GM21528 (cell line): ENCODE data around the gene WDR81.
"Not testable (repeated sequence)": the region's sequence is repeated elsewhere in the genome, so short reads cannot be mapped to it uniquely, and the experiment has no call there.

Source experiments
- ATAC-seq: cut with Tn5 transposase; IDR thresholded peaks from one replicate; pipeline ENCODE4 v1.9.1; 2021; ENCODE audit warnings: mild to moderate bottlenecking, moderate library complexity; ENCODE audit not compliant: unreplicated experiment, low FRiP score

The WDR81 gene

GRCh38 chr17:1729966-1730325 lies 5.4 kb downstream of the WDR81 start:
- ATAC-seq: no peak

GRCh38 chr17:1730326-1731193 lies 6.1 kb downstream of the WDR81 start:
- no peak for ATAC-seq

DNA sequence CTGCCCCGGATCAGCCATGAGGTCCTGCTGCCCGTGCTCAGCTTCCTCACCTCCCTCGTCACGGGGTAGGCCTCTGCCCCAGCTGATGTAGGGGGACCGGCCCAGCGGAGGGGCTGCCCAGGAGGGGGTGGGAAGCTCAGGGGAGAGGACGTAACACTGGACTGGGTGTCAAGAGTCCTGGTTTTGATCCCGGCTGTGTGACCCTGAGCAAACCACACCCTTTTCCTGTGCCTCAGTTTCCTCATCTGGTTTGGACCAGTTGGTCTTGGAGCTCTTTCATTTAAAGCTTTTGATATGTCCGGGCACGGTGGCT lies 6.6 kb downstream of the WDR81 start:
- ATAC-seq: no peak

DNA sequence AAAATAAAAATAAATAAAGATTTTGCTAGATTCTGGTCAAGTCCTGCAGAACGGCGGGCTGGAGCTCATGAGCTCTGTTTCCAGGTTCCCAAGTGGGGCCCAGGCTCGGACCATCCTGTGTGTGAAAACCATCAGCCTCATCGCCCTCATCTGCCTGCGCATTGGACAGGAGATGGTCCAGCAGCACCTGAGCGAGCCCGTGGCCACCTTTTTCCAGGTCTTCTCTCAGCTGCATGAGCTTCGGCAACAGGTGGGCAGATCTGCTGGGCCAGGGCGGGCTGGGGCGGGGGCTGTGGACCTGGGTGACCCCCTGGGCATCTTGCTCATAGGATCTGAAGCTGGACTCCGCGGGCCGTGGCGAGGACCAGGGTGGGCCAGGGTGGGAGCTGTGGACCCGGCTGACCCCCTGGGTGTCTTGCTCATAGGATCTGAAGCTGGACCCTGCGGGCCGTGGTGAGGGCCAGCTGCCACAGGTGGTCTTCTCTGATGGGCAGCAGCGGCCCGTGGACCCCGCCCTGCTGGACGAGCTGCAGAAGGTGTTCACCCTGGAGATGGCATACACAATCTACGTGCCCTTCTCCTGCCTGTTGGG lies 7.8 kb downstream of the WDR81 start:
- no peak for ATAC-seq

DNA sequence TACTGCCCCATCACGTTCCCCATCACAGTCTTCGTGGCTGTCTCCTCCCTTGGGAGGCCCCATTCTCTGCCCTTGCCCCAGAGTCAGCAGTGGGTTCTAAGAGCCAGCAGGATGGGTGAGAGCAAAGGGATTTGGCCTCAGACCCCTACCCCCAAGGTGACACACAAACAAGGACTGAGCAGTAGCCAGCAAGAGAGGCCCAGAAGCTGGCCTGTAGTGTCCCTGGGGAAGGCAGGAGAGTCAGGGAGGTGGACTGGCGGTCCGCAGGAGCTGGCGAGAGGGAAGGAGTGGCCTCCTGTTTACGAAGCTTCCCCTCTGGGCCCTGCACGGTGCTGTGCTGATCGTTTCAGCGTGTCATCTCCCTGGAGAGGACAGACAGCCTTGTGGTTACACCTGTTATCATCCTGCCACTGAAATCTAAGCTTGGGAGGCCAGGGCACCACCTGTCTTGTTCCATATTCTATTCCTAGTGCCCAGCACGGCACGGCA lies 8.4 kb downstream of the WDR81 start:
- ATAC-seq: no peak

DNA sequence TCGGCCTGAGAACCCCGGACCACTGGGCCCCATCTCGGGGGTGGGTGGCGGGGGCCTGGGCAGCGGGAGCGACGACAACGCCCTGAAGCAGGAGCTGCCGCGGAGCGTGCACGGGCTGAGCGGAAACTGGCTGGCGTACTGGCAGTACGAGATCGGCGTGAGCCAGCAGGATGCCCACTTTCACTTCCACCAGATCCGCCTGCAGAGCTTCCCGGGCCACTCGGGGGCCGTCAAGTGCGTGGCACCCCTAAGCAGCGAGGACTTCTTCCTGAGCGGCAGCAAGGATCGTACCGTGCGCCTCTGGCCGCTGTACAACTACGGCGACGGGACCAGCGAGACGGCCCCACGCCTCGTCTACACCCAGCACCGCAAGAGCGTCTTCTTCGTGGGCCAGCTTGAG lies 9.3 kb downstream of the WDR81 start:
- ATAC-seq: no peak

DNA sequence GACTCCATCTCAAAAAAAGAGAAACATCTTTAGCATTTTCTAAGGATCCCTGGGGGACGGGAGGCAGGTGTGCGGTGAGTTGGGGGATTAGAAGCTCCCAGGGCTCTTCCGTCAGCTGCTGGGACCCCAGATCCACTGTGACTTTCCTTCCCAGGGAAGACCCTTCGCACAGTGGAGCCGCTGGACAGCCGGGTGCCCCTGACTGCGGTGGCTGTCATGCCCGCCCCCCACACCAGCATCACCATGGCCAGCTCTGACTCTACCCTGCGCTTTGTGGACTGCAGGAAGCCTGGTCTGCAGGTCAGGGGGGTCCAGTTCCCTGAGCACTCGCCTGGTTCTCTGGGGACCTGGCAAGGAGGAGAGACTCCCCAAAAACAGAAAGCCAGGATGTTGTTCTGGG lies 10.9 kb downstream of the WDR81 start:
- ATAC-seq: no peak

- ATAC-seq: no peak
Observed at GRCh38 chr17:1735834-1736347, 11.4 kb downstream of the WDR81 start.

DNA sequence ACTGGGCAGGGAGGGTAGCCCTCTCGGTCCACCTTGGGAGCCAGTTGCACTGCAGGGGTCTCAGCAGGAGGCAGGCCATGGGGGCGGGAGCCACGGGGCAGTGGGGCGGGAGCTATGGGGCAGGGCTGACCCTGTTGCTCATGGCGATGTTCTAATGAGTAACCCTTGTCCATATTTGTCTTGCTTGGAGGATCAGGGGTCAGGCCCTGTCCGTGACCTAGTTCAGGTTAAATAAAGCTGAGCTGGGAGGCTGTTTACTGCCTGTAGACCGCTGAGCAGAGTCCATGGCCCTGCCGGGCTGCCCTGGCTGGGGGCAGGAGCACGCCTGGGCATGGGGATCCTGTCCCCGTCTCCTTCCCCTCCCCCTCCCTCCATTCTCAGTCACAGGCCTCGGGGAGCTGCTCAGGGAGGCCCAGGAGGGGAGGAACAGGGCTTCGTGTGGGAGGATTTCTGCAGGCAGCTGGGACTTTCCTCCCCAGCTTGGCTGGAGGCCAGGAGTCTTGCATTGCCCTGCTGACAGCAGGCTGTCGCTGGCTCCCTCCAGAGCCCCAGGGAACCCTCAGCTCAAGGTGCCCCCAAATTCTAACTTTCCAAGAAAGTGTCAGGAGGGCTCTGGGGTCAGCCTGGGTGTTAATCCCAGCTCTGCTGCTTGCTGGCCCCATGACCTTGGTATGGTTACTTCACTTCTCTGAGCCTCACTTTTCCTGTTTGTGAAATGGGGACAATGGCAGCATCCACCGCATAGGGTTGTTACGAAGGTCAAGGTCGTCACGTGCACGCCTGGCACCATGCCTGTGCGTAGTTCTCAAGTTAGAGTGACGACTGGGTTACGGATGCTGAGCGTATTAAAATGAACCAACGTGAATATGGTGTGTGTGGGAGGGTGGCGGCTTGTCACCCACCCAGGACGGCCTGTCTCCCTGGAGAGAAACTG lies 12.1 kb downstream of the WDR81 start:
- no peak for ATAC-seq

DNA sequence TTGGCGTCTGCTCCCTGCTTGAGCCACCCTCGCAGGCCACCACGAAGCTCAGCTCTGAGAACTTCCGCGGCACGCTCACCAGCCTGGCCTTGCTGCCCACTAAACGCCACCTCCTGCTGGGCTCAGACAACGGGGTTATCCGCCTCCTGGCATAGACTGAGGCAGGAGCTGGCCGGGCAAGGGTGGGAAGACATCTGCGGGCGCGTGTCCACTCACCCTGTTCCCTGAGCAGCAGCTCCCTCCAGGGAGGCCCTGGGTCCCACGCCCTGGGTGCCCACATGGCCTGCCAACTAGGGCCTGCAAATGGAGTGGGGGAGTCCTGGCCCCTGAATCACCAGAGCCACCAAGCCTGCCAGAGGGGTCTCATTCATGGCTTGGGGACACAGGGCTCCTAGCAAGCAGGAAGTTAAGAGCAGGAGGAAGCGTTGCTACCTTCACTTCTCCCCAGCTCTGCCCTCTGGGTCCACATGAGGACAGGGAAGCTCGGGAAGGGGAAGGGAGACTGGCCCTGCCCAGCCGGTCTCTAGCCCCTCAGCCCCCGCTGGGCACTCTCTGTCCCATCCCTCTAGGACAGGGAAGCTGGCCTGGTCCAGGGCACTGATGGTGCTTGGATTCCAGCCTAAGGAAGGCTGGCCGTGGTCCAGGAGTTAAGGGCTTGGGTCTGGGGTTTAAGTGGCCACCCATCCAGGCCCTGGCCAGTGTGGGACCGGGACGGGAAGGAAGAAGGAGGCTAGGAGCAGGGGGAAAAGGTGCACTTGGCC lies 13.2 kb downstream of the WDR81 start:
- no peak for ATAC-seq

DNA sequence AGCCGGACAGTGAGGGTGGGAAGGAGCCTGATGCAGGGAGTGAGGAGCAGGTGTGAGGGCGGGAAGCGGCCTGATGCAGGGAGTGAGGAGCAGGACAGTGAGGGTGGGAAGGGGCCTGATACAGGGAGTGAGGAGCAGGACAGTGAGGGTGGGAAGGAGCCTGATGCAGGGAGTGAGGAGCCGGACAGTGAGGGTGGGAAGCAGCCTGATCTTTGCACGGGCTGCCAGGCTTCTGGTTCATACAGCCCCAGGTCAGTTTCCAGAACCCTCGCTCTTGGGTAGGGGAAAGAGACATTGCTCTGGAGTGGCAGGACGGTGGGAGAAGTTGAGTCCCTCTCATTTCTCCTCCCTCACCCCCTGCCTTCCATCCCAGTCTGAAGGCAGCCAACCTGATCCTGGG lies 17.4 kb downstream of the WDR81 start:
- not testable (repeated sequence) for ATAC-seq

GRCh38 chr17:1742371-1743087 lies 18.0 kb downstream of the WDR81 start, which contains the start of gene SERPINF2:
Gene SERPINF2 (plus strand): TSS chr17:1742871. CDS start chr17:1744996, 2,125 bp downstream.
- no peak for ATAC-seq

- ATAC-seq: no peak
Observed at GRCh38 chr17:1743088-1743439, 18.6 kb downstream of the WDR81 start.

DNA sequence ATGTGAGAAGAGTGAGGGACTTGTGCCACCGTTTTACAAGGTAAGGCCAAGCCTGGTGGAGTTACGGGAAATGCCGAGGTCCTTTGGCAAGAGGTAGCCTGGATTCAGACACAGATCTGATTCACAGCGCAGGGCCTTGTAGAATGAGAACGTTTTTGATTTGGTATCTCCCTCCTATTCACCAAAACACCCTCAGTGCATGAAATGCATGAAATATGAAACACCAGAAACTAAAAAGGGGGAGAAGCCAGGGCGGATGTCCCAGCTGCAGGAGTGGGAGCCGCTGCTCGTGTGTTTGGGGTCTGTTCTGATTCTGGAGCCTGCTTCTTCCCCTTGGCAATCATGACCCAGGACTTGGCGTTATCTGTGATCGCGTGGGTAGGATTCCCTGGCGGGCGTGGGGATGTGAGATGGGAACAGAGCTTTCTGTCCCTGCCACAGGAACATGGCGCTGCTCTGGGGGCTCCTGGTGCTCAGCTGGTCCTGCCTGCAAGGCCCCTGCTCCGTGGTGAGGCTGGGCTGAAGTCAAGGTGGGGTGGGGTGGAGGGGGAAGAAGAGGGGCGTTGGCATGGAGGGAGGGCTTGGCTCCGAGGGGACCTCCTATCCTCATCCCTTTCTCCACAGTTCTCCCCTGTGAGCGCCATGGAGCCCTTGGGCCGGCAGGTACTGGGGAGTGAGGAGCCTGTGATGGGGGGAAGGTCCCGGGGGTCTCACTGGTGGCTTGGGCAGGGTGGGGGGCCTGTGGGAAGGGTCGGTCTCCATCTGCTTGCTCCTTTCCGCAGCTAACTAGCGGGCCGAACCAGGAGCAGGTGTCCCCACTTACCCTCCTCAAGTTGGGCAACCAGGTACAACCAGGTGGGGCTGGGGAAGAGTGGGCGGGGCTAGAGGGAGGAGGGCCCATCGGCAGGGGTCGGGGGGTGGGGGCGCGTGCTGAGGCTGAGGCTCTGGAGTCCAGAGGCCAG lies 20.3 kb downstream of the WDR81 start:
- ATAC-seq: no peak

DNA sequence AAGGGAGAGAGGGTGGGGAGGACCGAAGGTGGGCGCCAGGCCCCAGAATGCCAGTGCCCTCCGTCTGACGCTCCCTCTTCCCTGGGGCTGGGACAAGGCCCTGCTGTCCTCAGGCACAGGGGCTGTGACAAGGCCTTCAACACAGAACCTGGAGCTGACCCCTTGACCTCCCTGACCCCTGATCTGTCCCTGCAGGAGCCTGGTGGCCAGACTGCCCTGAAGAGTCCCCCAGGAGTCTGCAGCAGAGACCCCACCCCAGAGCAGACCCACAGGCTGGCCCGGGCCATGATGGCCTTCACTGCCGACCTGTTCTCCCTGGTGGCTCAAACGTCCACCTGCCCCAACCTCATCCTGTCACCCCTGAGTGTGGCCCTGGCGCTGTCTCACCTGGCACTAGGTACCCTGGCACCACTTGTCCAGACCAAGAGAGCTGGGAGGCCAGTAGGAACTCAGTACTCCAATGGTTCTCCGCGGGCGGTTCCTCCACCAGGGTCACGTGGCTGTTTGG lies 21.1 kb downstream of the WDR81 start:
- ATAC-seq: no peak

- no peak for ATAC-seq
Observed at GRCh38 chr17:1746975-1747543, 22.6 kb downstream of the WDR81 start.

- ATAC-seq: no peak
Observed at GRCh38 chr17:1750628-1751027, 26.1 kb downstream of the WDR81 start.
